ENCODE data around the gene DOK6. TPM values are rescaled to one million over a fixed set of nuclear protein-coding genes. Genes with fewer than 3 reads are reported as not detected.
"Not testable (repeated sequence)": the region's sequence is repeated elsewhere in the genome, so short reads cannot be mapped to it uniquely, and the experiment has no call there.

Gene DOK6
- total RNA-seq, 2 experiments from 2014 or later, result not detected

GRCh38 chr18:69834980-69835379, 434.3 kb downstream of the DOK6 start:
- peaks cover 42% of the 10 kb centered on the region for H3K36me3 Mint-ChIP-seq (ENCODE audit: low read depth)
- CTCF ChIA-PET; H3K27ac Mint-ChIP-seq; ATAC-seq; intact Hi-C loops (cut with DNase I, micrococcal nuclease); H3K27me3 Mint-ChIP-seq; H3K4me1 Mint-ChIP-seq; DNase-seq; H3K9me3 Mint-ChIP-seq (ENCODE audit: low read depth); POLR2A ChIA-PET; H3K4me3 Mint-ChIP-seq: not testable (repeated sequence)

GRCh38 chr18:69838003-69838402, 437.3 kb downstream of the DOK6 start:
- DNase-seq (no peak), ATAC-seq (no peak)
- no peak overlapping the region for H3K4me3 Mint-ChIP-seq
- no peak overlapping the region for H3K27ac Mint-ChIP-seq
- H3K9me3 Mint-ChIP-seq (ENCODE audit: low read depth), result no peaks in the 10 kb centered on the region
- H3K27me3 Mint-ChIP-seq, result no peaks in the 10 kb centered on the region
- intact Hi-C loops (cut with DNase I, micrococcal nuclease), result no loop called here
- ChIA-PET CTCF (interaction anchor here (0.7 to 1.8 kb wide), 3 partner anchors 11 to 913 kb away, joined by 3 to 6 read pairs (median 4); no protein-coding TSS in a partner anchor), POLR2A (no interaction called here)
- no peaks in the 10 kb centered on the region for H3K4me1 Mint-ChIP-seq
- peaks cover 15% of the 10 kb centered on the region for H3K36me3 Mint-ChIP-seq (ENCODE audit: low read depth)

GRCh38 chr18:69838620-69839411, 438.1 kb downstream of the DOK6 start:
- intact Hi-C loops (cut with DNase I, micrococcal nuclease), result no loop called here
- peak; percentile 96 for ATAC-seq
- Mint-ChIP-seq H3K4me1 (no peaks in the 10 kb centered on the region), H3K4me3 (no peak overlapping the region), H3K27ac (no peak overlapping the region), H3K27me3 (no peaks in the 10 kb centered on the region), H3K36me3 (ENCODE audit: low read depth) (peaks cover 12% of the 10 kb centered on the region), H3K9me3 (ENCODE audit: low read depth) (no peaks in the 10 kb centered on the region)
- CTCF ChIA-PET, result interaction anchor here (0.6 to 1.8 kb wide), 3 partner anchors 10 to 253 kb away, joined by 3 to 6 read pairs (median 3); no protein-coding TSS in a partner anchor
- POLR2A ChIA-PET, result interaction anchor here (0.7 kb wide), 1 partner anchor 819 kb away, joined by 4 read pairs; no protein-coding TSS in a partner anchor
- peak; percentile 57 for DNase-seq

- DNase-seq (no peak), ATAC-seq (no peak)
- Mint-ChIP-seq H3K36me3 (ENCODE audit: low read depth) (peaks cover 9% of the 10 kb centered on the region), H3K27me3 (no peaks in the 10 kb centered on the region), H3K4me1 (no peaks in the 10 kb centered on the region), H3K9me3 (ENCODE audit: low read depth) (no peaks in the 10 kb centered on the region), H3K4me3 (no peak overlapping the region), H3K27ac (no peak overlapping the region)
- ChIA-PET CTCF (interaction anchor here (1.8 kb wide), 1 partner anchor 9 kb away, joined by 6 read pairs; no protein-coding TSS in a partner anchor), POLR2A (interaction anchor here (0.7 kb wide), 1 partner anchor 818 kb away, joined by 4 read pairs; no protein-coding TSS in a partner anchor)
- intact Hi-C loops (cut with DNase I, micrococcal nuclease), result no loop called here
These were observed 438.8 kb downstream of the DOK6 start for GRCh38 chr18:69839497-69839896.

- Mint-ChIP-seq H3K4me3 (no peak overlapping the region), H3K9me3 (ENCODE audit: low read depth) (no peaks in the 10 kb centered on the region), H3K4me1 (no peaks in the 10 kb centered on the region), H3K27ac (no peak overlapping the region), H3K36me3 (ENCODE audit: low read depth) (peaks cover 5% of the 10 kb centered on the region), H3K27me3 (no peaks in the 10 kb centered on the region)
- no peak for DNase-seq
- POLR2A ChIA-PET, result no interaction called here
- CTCF ChIA-PET, result interaction anchor here (1.0 to 1.8 kb wide), 3 partner anchors 9 to 203 kb away, joined by 3 to 6 read pairs (median 3); no protein-coding TSS in a partner anchor
- intact Hi-C loops (cut with DNase I, micrococcal nuclease), result no loop called here
- ATAC-seq, result no peak
These were observed 439.3 kb downstream of the DOK6 start for GRCh38 chr18:69840001-69840400.

- CTCF ChIA-PET, result interaction anchor here (1.0 kb wide), 2 partner anchors 15 to 203 kb away, joined by 3 read pairs; no protein-coding TSS in a partner anchor
- POLR2A ChIA-PET, result no interaction called here
- intact Hi-C loops (cut with DNase I, micrococcal nuclease), result no loop called here
- Mint-ChIP-seq H3K27ac (no peak overlapping the region), H3K36me3 (ENCODE audit: low read depth) (peaks cover 3% of the 10 kb centered on the region), H3K4me3 (no peak overlapping the region), H3K4me1 (no peaks in the 10 kb centered on the region), H3K9me3 (ENCODE audit: low read depth) (no peaks in the 10 kb centered on the region), H3K27me3 (no peaks in the 10 kb centered on the region)
- DNase-seq (no peak), ATAC-seq (no peak)
These were observed 439.8 kb downstream of the DOK6 start for GRCh38 chr18:69840445-69840844.

- CTCF ChIA-PET, result interaction anchor here (1.0 to 1.8 kb wide), 3 partner anchors 14 to 246 kb away, joined by 3 to 4 read pairs (median 3); no protein-coding TSS in a partner anchor
- intact Hi-C loops (cut with DNase I, micrococcal nuclease), result no loop called here
- Mint-ChIP-seq H3K9me3 (ENCODE audit: low read depth) (no peaks in the 10 kb centered on the region), H3K27me3 (no peaks in the 10 kb centered on the region), H3K4me3 (no peak overlapping the region), H3K36me3 (ENCODE audit: low read depth) (peaks cover 2% of the 10 kb centered on the region), H3K4me1 (no peaks in the 10 kb centered on the region), H3K27ac (no peak overlapping the region)
- POLR2A ChIA-PET, result no interaction called here
- no peak for ATAC-seq
- DNase-seq, result no peak
These were observed 440.4 kb downstream of the DOK6 start for GRCh38 chr18:69841117-69841516.

- intact Hi-C loops (cut with DNase I, micrococcal nuclease), result no loop called here
- H3K4me3 Mint-ChIP-seq, result no peak overlapping the region
- no peaks in the 10 kb centered on the region for H3K4me1 Mint-ChIP-seq
- H3K27ac Mint-ChIP-seq, result no peak overlapping the region
- ATAC-seq (no peak), DNase-seq (no peak)
- H3K9me3 Mint-ChIP-seq (ENCODE audit: low read depth), result no peaks in the 10 kb centered on the region
- no peaks in the 10 kb centered on the region for H3K36me3 Mint-ChIP-seq (ENCODE audit: low read depth)
- H3K27me3 Mint-ChIP-seq, result no peaks in the 10 kb centered on the region
- CTCF ChIA-PET, result interaction anchor here (1.7 kb wide), 1 partner anchor 10 kb away, joined by 4 read pairs; no protein-coding TSS in a partner anchor
- POLR2A ChIA-PET, result no interaction called here
These were observed 442.3 kb downstream of the DOK6 start for GRCh38 chr18:69843015-69843414.

GRCh38 chr18:69844656-69845055, 444.0 kb downstream of the DOK6 start:
- no peaks in the 10 kb centered on the region for H3K36me3 Mint-ChIP-seq (ENCODE audit: low read depth)
- CTCF ChIA-PET, result interaction anchor here (0.5 to 0.9 kb wide), 2 partner anchors 86 to 242 kb away, joined by 3 read pairs; no protein-coding TSS in a partner anchor

GRCh38 chr18:69845593-69846506, 445.2 kb downstream of the DOK6 start:
- Mint-ChIP-seq H3K4me1 (no peaks in the 10 kb centered on the region), H3K4me3 (no peak overlapping the region), H3K36me3 (ENCODE audit: low read depth) (no peaks in the 10 kb centered on the region), H3K9me3 (ENCODE audit: low read depth) (no peaks in the 10 kb centered on the region), H3K27me3 (no peaks in the 10 kb centered on the region), H3K27ac (no peak overlapping the region)
- no peak for DNase-seq
- POLR2A ChIA-PET, result no interaction called here
- CTCF ChIA-PET, result interaction anchor here (0.7 to 0.9 kb wide), 2 partner anchors 142 to 241 kb away, joined by 3 read pairs; no protein-coding TSS in a partner anchor
- ATAC-seq, result no peak
- intact Hi-C loops (cut with DNase I, micrococcal nuclease), result no loop called here

More at GRCh38 chr18:69844656-69845055, 444.0 kb downstream of the DOK6 start:
- intact Hi-C loops (cut with DNase I, micrococcal nuclease), result no loop called here
- no peaks in the 10 kb centered on the region for H3K4me1 Mint-ChIP-seq
- POLR2A ChIA-PET, result no interaction called here
- H3K27me3 Mint-ChIP-seq, result no peaks in the 10 kb centered on the region
- no peak overlapping the region for H3K27ac Mint-ChIP-seq
- ATAC-seq (no peak), DNase-seq (no peak)
- no peak overlapping the region for H3K4me3 Mint-ChIP-seq
- H3K9me3 Mint-ChIP-seq (ENCODE audit: low read depth), result no peaks in the 10 kb centered on the region

GRCh38 chr18:69853051-69853450, 452.4 kb downstream of the DOK6 start:
- no peaks in the 10 kb centered on the region for H3K27me3 Mint-ChIP-seq
- H3K27ac Mint-ChIP-seq, result no peak overlapping the region
- DNase-seq (no peak), ATAC-seq (no peak)
- peaks cover 14% of the 10 kb centered on the region for H3K36me3 Mint-ChIP-seq (ENCODE audit: low read depth)
- H3K4me3 Mint-ChIP-seq, result no peak overlapping the region
- ChIA-PET CTCF (interaction anchor here (1.0 kb wide), 1 partner anchor 11 kb away, joined by 3 read pairs; no protein-coding TSS in a partner anchor), POLR2A (no interaction called here)
- no peaks in the 10 kb centered on the region for H3K9me3 Mint-ChIP-seq (ENCODE audit: low read depth)
- no peaks in the 10 kb centered on the region for H3K4me1 Mint-ChIP-seq
- intact Hi-C loops (cut with DNase I, micrococcal nuclease), result no loop called here

All from activated CD4-positive, alpha-beta T cell treated with anti-CD3 and anti-CD28 coated beads for 36 hours (primary cell).